WTC11 (cell line): ENCODE data around the gene MTG1. TPM values are rescaled to one million over a fixed set of nuclear protein-coding genes. Genes with fewer than 3 reads are reported as not detected.

Source experiments
- ATAC-seq: fragments of 200-7000 bp; cut with Tn5 transposase; 2 replicates; pipeline ENCODE4 v1.10.0; 2021; ENCODE audit warnings: mild to moderate bottlenecking, moderate library complexity
- CTCF ChIA-PET: fragments of 300-600 bp; sonication (Branson Sonifier 250); formaldehyde crosslinking; loops from one replicate; lab custom pipeline; 2021; ENCODE audit warnings: antibody characterized with exemption; lab: Charles Lee
- POLR2A ChIA-PET: fragments of 350-600 bp; sonication (Branson Sonifier 250); formaldehyde crosslinking; loops from one replicate; lab custom pipeline; 2021; ENCODE audit warnings: antibody characterized with exemption; lab: Charles Lee
- DNase-seq: peaks from one replicate; pipeline ENCODE4 v3.0.0; 2021; ENCODE audit warnings: low spot score
- H3K27ac Mint-ChIP-seq: 2 replicates; pipeline ENCODE4 v1.8.0; 2021; ENCODE audit warnings: mixed read lengths
- H3K27me3 Mint-ChIP-seq: 2 replicates; pipeline ENCODE4 v1.8.0; 2021; ENCODE audit warnings: low read depth, mild to moderate bottlenecking, moderate library complexity, mixed read lengths
- H3K36me3 Mint-ChIP-seq: 2 replicates; pipeline ENCODE4 v1.8.0; 2021; ENCODE audit warnings: mixed read lengths
- H3K4me1 Mint-ChIP-seq: 2 replicates; pipeline ENCODE4 v1.8.0; 2022; ENCODE audit warnings: mixed read lengths
- H3K4me3 Mint-ChIP-seq: 2 replicates; pipeline ENCODE4 v1.8.0; 2021; ENCODE audit warnings: mild to moderate bottlenecking, moderate library complexity, mixed read lengths
- H3K9me3 Mint-ChIP-seq: 2 replicates; pipeline ENCODE4 v1.8.0; 2021; ENCODE audit warnings: mixed read lengths
- CREB1 ChIP-seq: sonication (generic); formaldehyde crosslinking; IDR thresholded peaks from 2 replicates; pipeline ENCODE4 v1.8.0; 2023; ENCODE audit warnings: mild to moderate bottlenecking, missing genetic modification reagents
- ELF4 ChIP-seq: sonication (generic); formaldehyde crosslinking; IDR thresholded peaks from 2 replicates; pipeline ENCODE4 v1.8.1; 2022; ENCODE audit warnings: low read depth, mild to moderate bottlenecking, moderate library complexity, missing genetic modification reagents
- ETV6 ChIP-seq: sonication (generic); formaldehyde crosslinking; IDR thresholded peaks from 2 replicates; pipeline ENCODE4 v1.8.1; 2022; ENCODE audit warnings: mild to moderate bottlenecking, missing genetic modification reagents
- FOXJ3 ChIP-seq: sonication (generic); formaldehyde crosslinking; IDR thresholded peaks from 2 replicates; pipeline ENCODE4 v1.9.0; 2021; ENCODE audit warnings: missing genetic modification reagents, mild to moderate bottlenecking, borderline replicate concordance
- FOXK1 ChIP-seq: sonication (generic); formaldehyde crosslinking; IDR thresholded peaks from 2 replicates; pipeline ENCODE4 v1.8.0; 2022; ENCODE audit warnings: mild to moderate bottlenecking, moderate library complexity, missing genetic modification reagents
- FOXP1 ChIP-seq: sonication (generic); formaldehyde crosslinking; IDR thresholded peaks from 2 replicates; pipeline ENCODE4 v1.8.0; 2022; ENCODE audit warnings: missing genetic modification reagents, mild to moderate bottlenecking, moderate library complexity, borderline replicate concordance
- GABPB1 ChIP-seq: sonication (generic); formaldehyde crosslinking; IDR thresholded peaks from 2 replicates; pipeline ENCODE4 v1.8.1; 2023; ENCODE audit warnings: mild to moderate bottlenecking, missing genetic modification reagents
- GRHL2 ChIP-seq: fragments of 250-450 bp; sonication (Bioruptor Pico); IDR thresholded peaks from 2 replicates; pipeline ENCODE4 v1.8.0; 2022; ENCODE audit warnings: mild to moderate bottlenecking, moderate library complexity; ENCODE audit not compliant: insufficient replicate concordance, severe bottlenecking
- JAZF1 ChIP-seq: fragments of 250-450 bp; sonication (Bioruptor Pico); IDR thresholded peaks from 2 replicates; pipeline ENCODE4 v1.9.0; 2021; ENCODE audit warnings: moderate library complexity, mild to moderate bottlenecking, inconsistent platforms
- KAT7 ChIP-seq: sonication (generic); formaldehyde crosslinking; IDR thresholded peaks from 2 replicates; pipeline ENCODE4 v1.8.1; 2023; ENCODE audit warnings: missing genetic modification reagents, mild to moderate bottlenecking, borderline replicate concordance
- PRRX2 ChIP-seq: fragments of 250-450 bp; sonication (Bioruptor Pico); IDR thresholded peaks from 2 replicates; pipeline ENCODE4 v1.8.0; 2021; ENCODE audit warnings: mild to moderate bottlenecking
- RELA ChIP-seq: sonication (generic); formaldehyde crosslinking; IDR thresholded peaks from 2 replicates; pipeline ENCODE4 v1.8.1; 2022; ENCODE audit warnings: missing genetic modification reagents, mild to moderate bottlenecking, borderline replicate concordance
- RORB ChIP-seq: fragments of 250-450 bp; sonication (Bioruptor Pico); IDR thresholded peaks from 2 replicates; pipeline ENCODE4 v1.9.0; 2021; ENCODE audit warnings: mild to moderate bottlenecking
- TEAD1 ChIP-seq: sonication (generic); formaldehyde crosslinking; IDR thresholded peaks from 2 replicates; pipeline ENCODE4 v1.8.0; 2022; ENCODE audit warnings: mild to moderate bottlenecking, missing genetic modification reagents
- ZBTB21 ChIP-seq: sonication (generic); formaldehyde crosslinking; IDR thresholded peaks from 2 replicates; pipeline ENCODE4 v1.8.1; 2023; ENCODE audit warnings: mild to moderate bottlenecking, missing genetic modification reagents, borderline replicate concordance
- ZNF232 ChIP-seq: sonication (generic); formaldehyde crosslinking; IDR thresholded peaks from 2 replicates; pipeline ENCODE4 v1.8.0; 2022; ENCODE audit warnings: mild to moderate bottlenecking, missing genetic modification reagents
- ZNF263 ChIP-seq: sonication (generic); formaldehyde crosslinking; IDR thresholded peaks from 2 replicates; pipeline ENCODE4 v1.8.1; 2022; ENCODE audit warnings: low read depth, mild to moderate bottlenecking, moderate library complexity, missing genetic modification reagents
- ZNF396 ChIP-seq: fragments of 250-450 bp; sonication (Bioruptor Pico); IDR thresholded peaks from 2 replicates; pipeline ENCODE4 v1.8.0; 2021; ENCODE audit warnings: mild to moderate bottlenecking, moderate library complexity, borderline replicate concordance
- total RNA-seq: library from RNA; stranded (reverse); gene quantifications from 3 replicates; pipeline ENCODE4 v1.2.3, GENCODE V29; 2021
- TF ChIP-seq, protein P1 (sequence below): sonication (generic); formaldehyde crosslinking; IDR thresholded peaks from 2 replicates; pipeline ENCODE4 v1.8.1; 2022; ENCODE audit warnings: mild to moderate bottlenecking, moderate library complexity, missing genetic modification reagents
- TF ChIP-seq, protein P2 (sequence below): sonication (generic); formaldehyde crosslinking; conservative IDR thresholded peaks from 2 replicates; pipeline ENCODE4 v1.8.1; 2022; ENCODE audit warnings: mild to moderate bottlenecking, missing genetic modification reagents
- TF ChIP-seq, protein P3 (sequence below): sonication (generic); formaldehyde crosslinking; IDR thresholded peaks from 2 replicates; pipeline ENCODE4 v1.8.1; 2022; ENCODE audit warnings: missing genetic modification reagents, borderline replicate concordance
- TF ChIP-seq, protein P4 (sequence below): sonication (generic); formaldehyde crosslinking; IDR thresholded peaks from 2 replicates; pipeline ENCODE4 v1.8.1; 2022; ENCODE audit warnings: mild to moderate bottlenecking, missing genetic modification reagents, moderate library complexity, borderline replicate concordance
- TF ChIP-seq, protein P5 (sequence below): sonication (generic); formaldehyde crosslinking; IDR thresholded peaks from 2 replicates; pipeline ENCODE4 v1.8.1; 2023; ENCODE audit warnings: mild to moderate bottlenecking, missing genetic modification reagents, moderate library complexity

MTG1 gene
- total RNA-seq, 1 experiment from 2014 or later, result 63.0 TPM

DNA sequence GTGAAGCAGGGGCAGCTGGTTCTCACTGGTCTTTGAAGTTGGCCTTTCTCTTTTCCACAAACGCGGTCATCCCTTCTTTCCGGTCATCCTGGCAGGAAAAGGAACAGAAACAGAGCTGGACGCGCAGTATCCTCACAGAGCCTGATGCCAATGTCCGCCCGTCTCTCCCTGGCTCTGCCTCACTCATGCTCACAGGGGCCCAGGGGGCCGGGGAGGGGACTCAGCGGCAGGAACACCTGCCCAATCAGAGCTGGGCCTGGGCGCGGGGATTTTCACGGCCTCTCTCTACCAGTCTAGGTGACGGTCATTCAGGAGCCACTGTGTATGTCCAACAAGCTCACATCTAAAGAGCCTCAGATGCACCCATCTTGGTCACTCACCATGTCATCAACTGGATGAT, 31.1 kb upstream of the MTG1 start (continued):
- TF ChIP-seq ZBTB21, result no peak
- TF ChIP-seq RORB (CRISPR knock-in tag), result no peak
- TF ChIP-seq FOXP1 (CRISPR knock-in tag), result no peak
- TF ChIP-seq ZNF396 (CRISPR knock-in tag), result no peak
- TF ChIP-seq TEAD1 (CRISPR knock-in tag), result no peak
- no peak for TF ChIP-seq JAZF1 (CRISPR knock-in tag)

DNA sequence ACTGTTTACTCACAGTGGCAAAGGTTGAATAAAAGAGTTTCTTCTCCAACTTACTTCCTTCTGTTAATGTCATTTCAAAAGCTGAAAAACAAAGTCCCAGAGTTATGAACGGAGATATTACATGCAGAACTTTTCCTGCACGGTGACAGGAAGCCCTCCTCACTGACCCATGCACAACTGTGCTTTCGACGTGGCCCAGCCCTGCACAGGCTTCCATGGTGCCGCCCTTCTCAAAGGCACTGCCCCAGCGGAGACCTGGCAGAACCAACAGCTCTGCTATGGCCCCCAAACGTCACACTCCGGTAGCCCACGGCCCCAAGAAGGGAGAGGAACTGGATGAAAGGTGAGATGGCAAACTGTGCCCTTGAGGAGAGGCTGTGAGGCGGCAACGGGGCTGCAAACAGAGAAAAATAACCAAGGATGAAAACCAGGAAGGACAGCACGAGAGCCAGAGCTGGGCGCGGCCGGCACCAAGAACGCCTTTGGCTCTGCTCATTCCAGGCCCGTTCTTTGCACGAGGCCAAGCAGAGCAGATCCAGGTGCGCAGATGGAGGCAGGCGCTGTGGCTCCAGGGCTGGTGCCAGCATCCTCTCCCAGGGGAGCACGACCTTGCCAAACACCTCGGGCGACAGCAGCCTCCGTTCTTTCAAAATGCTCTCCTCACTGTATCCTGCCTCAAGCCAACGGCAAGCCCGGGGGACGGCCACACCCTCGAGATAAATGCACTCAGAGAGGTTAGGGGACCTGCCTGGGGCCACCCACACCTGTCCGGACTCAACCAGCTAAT, 29.1 kb upstream of the MTG1 start:
- H3K36me3 Mint-ChIP-seq, result peaks cover 48% of the 10 kb centered on the region
- H3K9me3 Mint-ChIP-seq, result no peaks in the 10 kb centered on the region
- no peak for DNase-seq
- no peak for ATAC-seq
- no peak overlapping the region for H3K4me3 Mint-ChIP-seq
- peaks cover 12% of the 10 kb centered on the region for H3K27me3 Mint-ChIP-seq
- no peaks in the 10 kb centered on the region for H3K4me1 Mint-ChIP-seq
- H3K27ac Mint-ChIP-seq, result no peak overlapping the region
- CTCF ChIA-PET, result interaction anchor here (1.2 kb wide), 1 partner anchor 35 kb away, joined by 4 read pairs; no protein-coding TSS in a partner anchor
- no peak for TF ChIP-seq FOXP1 (CRISPR knock-in tag)
- no peak for TF ChIP-seq FOXK1
- TF ChIP-seq PRRX2 (CRISPR knock-in tag), result no peak
- TF ChIP-seq ETV6, result no peak
- TF ChIP-seq ELF4 (CRISPR knock-in tag), result no peak
- no peak for TF ChIP-seq GRHL2 (CRISPR knock-in tag)
- no peak for TF ChIP-seq KAT7 (CRISPR knock-in tag)
- TF ChIP-seq ZNF232 (CRISPR knock-in tag), result no peak
- TF ChIP-seq, protein P1, sequence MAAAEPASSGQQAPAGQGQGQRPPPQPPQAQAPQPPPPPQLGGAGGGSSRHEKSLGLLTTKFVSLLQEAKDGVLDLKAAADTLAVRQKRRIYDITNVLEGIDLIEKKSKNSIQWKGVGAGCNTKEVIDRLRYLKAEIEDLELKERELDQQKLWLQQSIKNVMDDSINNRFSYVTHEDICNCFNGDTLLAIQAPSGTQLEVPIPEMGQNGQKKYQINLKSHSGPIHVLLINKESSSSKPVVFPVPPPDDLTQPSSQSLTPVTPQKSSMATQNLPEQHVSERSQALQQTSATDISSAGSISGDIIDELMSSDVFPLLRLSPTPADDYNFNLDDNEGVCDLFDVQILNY, result no peak
- TF ChIP-seq RELA, result no peak
- TF ChIP-seq CREB1 (CRISPR knock-in tag), result no peak
- TF ChIP-seq, protein P2, sequence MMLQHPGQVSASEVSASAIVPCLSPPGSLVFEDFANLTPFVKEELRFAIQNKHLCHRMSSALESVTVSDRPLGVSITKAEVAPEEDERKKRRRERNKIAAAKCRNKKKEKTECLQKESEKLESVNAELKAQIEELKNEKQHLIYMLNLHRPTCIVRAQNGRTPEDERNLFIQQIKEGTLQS (CRISPR knock-in tag), result no peak
- TF ChIP-seq, protein P3, sequence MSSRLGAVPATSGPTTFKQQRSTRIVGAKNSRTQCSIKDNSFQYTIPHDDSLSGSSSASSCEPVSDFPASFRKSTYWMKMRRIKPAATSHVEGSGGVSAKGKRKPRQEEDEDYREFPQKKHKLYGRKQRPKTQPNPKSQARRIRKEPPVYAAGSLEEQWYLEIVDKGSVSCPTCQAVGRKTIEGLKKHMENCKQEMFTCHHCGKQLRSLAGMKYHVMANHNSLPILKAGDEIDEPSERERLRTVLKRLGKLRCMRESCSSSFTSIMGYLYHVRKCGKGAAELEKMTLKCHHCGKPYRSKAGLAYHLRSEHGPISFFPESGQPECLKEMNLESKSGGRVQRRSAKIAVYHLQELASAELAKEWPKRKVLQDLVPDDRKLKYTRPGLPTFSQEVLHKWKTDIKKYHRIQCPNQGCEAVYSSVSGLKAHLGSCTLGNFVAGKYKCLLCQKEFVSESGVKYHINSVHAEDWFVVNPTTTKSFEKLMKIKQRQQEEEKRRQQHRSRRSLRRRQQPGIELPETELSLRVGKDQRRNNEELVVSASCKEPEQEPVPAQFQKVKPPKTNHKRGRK (CRISPR knock-in tag), result no peak
- TF ChIP-seq, protein P4, sequence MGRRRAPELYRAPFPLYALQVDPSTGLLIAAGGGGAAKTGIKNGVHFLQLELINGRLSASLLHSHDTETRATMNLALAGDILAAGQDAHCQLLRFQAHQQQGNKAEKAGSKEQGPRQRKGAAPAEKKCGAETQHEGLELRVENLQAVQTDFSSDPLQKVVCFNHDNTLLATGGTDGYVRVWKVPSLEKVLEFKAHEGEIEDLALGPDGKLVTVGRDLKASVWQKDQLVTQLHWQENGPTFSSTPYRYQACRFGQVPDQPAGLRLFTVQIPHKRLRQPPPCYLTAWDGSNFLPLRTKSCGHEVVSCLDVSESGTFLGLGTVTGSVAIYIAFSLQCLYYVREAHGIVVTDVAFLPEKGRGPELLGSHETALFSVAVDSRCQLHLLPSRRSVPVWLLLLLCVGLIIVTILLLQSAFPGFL, result no peak
- TF ChIP-seq FOXJ3, result no peak
- no peak for TF ChIP-seq GABPB1 (CRISPR knock-in tag)
- no peak for TF ChIP-seq ZNF263
- TF ChIP-seq, protein P5, sequence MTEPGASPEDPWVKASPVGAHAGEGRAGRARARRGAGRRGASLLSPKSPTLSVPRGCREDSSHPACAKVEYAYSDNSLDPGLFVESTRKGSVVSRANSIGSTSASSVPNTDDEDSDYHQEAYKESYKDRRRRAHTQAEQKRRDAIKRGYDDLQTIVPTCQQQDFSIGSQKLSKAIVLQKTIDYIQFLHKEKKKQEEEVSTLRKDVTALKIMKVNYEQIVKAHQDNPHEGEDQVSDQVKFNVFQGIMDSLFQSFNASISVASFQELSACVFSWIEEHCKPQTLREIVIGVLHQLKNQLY, result no peak
- TF ChIP-seq, all 79 proteins: peak for 0
- POLR2A ChIA-PET, result no interaction called here
